ENCODE results near the gene ZNF620. TPM values are rescaled to one million over a fixed set of nuclear protein-coding genes. Genes with fewer than 3 reads are reported as not detected.

ZNF620 gene
- total RNA-seq, 4 donors from 2014 or later: 2.2 to 6.5 (median 2.5) TPM

DNA sequence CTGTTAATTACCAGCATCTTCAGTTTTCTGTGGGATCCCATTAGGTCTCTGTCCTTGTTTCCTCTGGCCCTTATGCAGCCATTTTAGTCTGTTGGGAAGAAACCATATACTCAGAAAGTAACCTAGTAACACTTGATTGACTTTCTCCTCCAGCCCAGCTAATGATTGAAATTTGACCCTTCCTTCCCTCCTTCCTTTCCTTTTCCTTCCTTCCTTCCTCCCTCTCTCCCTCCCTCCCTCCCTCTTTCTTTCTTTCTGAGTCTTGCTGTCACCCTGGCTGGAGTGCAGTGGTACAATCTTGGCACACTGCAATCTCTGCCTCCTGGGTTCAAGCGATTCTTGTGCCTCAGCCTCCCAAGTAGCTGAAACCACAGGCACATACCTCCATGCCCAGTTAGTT, 5.9 kb upstream of the ZNF620 start:
- 81% methylated on average over 1 of the region's 1 CpG for WGBS
- no peaks in the 10 kb centered on the region for H3K36me3 ChIP-seq

DNA sequence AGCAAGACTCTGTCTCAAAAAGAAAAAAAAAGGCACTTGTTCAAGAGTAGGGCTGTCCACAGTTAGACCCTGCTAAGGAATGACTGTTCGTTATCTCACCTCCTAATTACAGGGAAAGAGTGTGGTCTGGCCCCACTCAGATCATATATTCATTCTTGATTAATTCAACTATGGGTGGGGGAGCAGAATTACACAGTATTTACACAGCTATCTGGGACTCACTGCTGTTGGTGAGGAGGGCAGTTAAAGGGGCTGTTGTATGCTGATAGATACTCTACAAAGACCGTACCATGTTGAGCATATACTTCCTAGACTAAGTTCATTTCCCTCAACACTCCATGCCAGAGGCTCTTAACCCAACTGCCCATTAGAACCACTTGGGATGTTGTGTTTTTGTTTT, 3.8 kb upstream of the ZNF620 start:
- no peaks in the 10 kb centered on the region for H3K9me3 ChIP-seq
- TF ChIP-seq EP300 (IDR thresholded peaks at IDR 0.05): no peak
- intact Hi-C loops (cut with DNase I): no loop called here

More for the DNA sequence above, 5.9 kb upstream of the ZNF620 start:
- no peaks in the 10 kb centered on the region for H3K27me3 ChIP-seq
- no peaks in the 10 kb centered on the region for H3K9me3 ChIP-seq
- H3K4me1 ChIP-seq: peaks cover 3 to 5% (median 3%) of the 10 kb centered on the region in 4 donors
- DNase-seq (ENCODE audit: extremely low spot score): no peak
- H3K4me3 ChIP-seq: no peak overlapping the region
- intact Hi-C loops (cut with DNase I): no loop called here
- no peak overlapping the region for H3K27ac ChIP-seq (replicated peaks in 1 of 4)
- TF ChIP-seq, protein P1, sequence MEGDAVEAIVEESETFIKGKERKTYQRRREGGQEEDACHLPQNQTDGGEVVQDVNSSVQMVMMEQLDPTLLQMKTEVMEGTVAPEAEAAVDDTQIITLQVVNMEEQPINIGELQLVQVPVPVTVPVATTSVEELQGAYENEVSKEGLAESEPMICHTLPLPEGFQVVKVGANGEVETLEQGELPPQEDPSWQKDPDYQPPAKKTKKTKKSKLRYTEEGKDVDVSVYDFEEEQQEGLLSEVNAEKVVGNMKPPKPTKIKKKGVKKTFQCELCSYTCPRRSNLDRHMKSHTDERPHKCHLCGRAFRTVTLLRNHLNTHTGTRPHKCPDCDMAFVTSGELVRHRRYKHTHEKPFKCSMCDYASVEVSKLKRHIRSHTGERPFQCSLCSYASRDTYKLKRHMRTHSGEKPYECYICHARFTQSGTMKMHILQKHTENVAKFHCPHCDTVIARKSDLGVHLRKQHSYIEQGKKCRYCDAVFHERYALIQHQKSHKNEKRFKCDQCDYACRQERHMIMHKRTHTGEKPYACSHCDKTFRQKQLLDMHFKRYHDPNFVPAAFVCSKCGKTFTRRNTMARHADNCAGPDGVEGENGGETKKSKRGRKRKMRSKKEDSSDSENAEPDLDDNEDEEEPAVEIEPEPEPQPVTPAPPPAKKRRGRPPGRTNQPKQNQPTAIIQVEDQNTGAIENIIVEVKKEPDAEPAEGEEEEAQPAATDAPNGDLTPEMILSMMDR (IDR thresholded peaks at IDR 0.05): no peak
- TF ChIP-seq POLR2A (IDR thresholded peaks at IDR 0.05; ENCODE audit: low read depth) (no peak), EP300 (IDR thresholded peaks at IDR 0.05) (no peak), POLR2AphosphoS5 (IDR thresholded peaks at IDR 0.05) (no peak)

DNA sequence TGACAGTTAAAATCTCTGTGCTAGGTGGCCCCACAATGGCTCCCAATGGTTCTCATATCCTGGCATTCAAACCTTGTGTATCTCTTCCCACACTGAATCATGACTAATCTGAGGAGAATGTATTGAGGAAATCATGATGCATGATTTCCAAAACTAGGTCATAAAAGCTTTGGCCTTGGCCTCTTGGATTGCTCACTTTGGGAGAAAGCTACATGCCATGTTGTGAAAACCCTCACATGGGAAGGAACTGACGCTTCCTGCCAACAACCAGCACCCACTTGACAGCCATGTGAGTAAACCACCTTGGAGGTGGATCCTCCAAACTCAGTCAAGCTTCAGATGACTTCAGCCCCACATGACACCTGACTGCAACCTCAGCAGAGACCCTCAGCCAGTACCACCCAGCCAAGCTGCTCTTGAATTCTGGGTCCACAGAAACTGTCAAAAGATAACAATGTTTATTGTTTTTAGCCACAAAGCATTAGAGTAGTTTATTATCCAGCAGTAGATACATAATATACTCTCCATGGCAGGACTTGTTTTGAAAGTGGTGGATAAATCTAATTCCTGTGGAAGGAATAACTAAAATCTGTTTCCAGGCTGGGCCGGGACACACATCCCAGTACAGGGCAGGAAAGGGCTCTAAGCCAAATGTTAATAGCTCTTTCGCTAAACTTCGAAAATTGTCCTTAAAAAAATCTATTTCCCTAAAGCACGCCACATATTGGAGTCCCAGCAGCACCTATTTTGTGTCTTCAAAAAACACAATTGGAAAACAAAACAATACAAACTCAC, 1.0 kb upstream of the ZNF620 start:
- no peaks in the 10 kb centered on the region for H3K9me3 ChIP-seq
- no peak for DNase-seq (ENCODE audit: extremely low spot score)
- peaks cover 12 to 23% (median 19%) of the 10 kb centered on the region in 4 donors for H3K4me1 ChIP-seq
- H3K4me3 ChIP-seq: peak overlapping the region; percentile 63 to 71 (median 66)
- H3K36me3 ChIP-seq: peaks cover 0 to 8% (median under 1%) of the 10 kb centered on the region in 4 donors
- no peaks in the 10 kb centered on the region for H3K27me3 ChIP-seq
- intact Hi-C loops (cut with DNase I): no loop called here
- H3K27ac ChIP-seq (replicated peaks in 1 of 4): peak overlapping the region; percentile 47 to 84 (median 78)
- 71% methylated on average over 5 of the region's 5 CpGs for WGBS
- TF ChIP-seq EP300 (IDR thresholded peaks at IDR 0.05) (no peak), POLR2A (IDR thresholded peaks at IDR 0.05; ENCODE audit: low read depth) (no peak), POLR2AphosphoS5 (IDR thresholded peaks at IDR 0.05) (peak; percentile 62 to 85)
- TF ChIP-seq, protein P1 (IDR thresholded peaks at IDR 0.05): no peak

More for the DNA sequence above, 3.8 kb upstream of the ZNF620 start:
- H3K27me3 ChIP-seq: no peaks in the 10 kb centered on the region
- H3K4me1 ChIP-seq: peaks cover 12 to 20% (median 19%) of the 10 kb centered on the region in 4 donors
- H3K36me3 ChIP-seq: no peaks in the 10 kb centered on the region
- WGBS: 94% methylated on average over 2 of the region's 2 CpGs
- H3K4me3 ChIP-seq: no peak overlapping the region
- DNase-seq (ENCODE audit: extremely low spot score): no peak
- no peak overlapping the region for H3K27ac ChIP-seq (replicated peaks in 1 of 4)

DNA sequence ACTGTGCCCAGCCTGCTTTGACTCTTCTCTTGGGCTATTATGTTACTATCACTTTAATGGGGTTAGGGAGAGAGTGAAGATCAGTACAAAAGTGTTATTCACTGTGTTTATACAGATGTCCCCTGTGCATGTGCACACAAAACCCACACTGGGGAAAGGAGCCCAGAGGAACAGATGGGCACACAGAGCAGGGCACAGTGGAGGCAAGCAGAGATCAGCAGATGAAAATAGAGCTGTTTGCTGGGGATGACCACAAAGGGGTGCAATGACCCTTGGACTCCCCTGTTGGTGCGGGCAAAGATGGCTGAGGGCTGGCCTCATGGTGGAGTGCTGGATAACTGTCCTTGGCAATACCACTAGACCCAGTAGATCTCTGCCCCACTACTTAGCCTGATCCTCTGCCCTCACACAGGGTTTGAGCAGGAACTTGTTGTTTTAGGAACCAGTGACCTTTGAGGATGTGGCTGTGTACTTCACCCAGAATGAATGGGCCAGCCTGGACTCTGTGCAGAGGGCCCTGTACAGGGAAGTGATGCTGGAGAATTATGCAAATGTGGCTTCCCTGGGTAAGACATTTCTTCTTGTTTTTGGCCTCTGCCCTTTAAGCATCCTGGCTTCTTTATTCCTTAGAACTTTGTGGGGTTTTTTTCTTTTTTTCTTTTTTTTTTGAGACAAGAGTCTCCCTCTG, 5.3 kb downstream of the ZNF620 start:
- Histone ChIP-seq H3K9me3 (no peaks in the 10 kb centered on the region), H3K27ac (replicated peaks in 1 of 4) (no peak overlapping the region), H3K36me3 (peaks cover 0 to 65% (median 43%) of the 10 kb centered on the region in 4 donors), H3K27me3 (no peaks in the 10 kb centered on the region), H3K4me3 (no peak overlapping the region), H3K4me1 (peaks cover 6 to 11% (median 7%) of the 10 kb centered on the region in 4 donors)
- 100% methylated on average over 1 of the region's 1 CpG for WGBS
- DNase-seq (ENCODE audit: extremely low spot score): no peak
- TF ChIP-seq, protein P1 (IDR thresholded peaks at IDR 0.05): no peak
- TF ChIP-seq POLR2AphosphoS5 (IDR thresholded peaks at IDR 0.05) (no peak), POLR2A (IDR thresholded peaks at IDR 0.05; ENCODE audit: low read depth) (no peak), EP300 (IDR thresholded peaks at IDR 0.05) (no peak)
- intact Hi-C loops (cut with DNase I): no loop called here

DNA sequence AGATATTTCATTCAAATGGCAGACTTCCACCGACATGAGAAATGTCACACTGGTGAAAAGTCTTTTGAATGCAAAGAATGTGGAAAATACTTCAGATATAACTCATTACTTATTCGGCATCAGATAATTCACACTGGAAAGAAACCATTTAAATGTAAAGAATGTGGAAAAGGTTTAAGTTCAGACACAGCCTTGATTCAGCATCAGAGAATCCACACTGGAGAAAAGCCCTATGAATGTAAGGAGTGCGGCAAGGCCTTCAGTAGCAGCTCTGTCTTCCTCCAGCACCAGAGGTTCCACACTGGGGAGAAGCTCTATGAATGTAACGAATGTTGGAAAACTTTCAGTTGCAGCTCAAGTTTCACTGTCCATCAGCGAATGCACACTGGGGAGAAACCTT, 10.4 kb downstream of the ZNF620 start:
- H3K36me3 ChIP-seq: peaks cover 0 to 60% (median 39%) of the 10 kb centered on the region in 4 donors
- H3K27me3 ChIP-seq: no peaks in the 10 kb centered on the region
- intact Hi-C loops (cut with DNase I): no loop called here

More for the DNA sequence above, 10.4 kb downstream of the ZNF620 start:
- no peaks in the 10 kb centered on the region for H3K4me1 ChIP-seq
- no peaks in the 10 kb centered on the region for H3K9me3 ChIP-seq
- no peak for TF ChIP-seq POLR2A (IDR thresholded peaks at IDR 0.05; ENCODE audit: low read depth)
- TF ChIP-seq, protein P1 (IDR thresholded peaks at IDR 0.05): no peak
- no peak for TF ChIP-seq EP300 (IDR thresholded peaks at IDR 0.05)
- TF ChIP-seq POLR2AphosphoS5 (IDR thresholded peaks at IDR 0.05): no peak
- no peak overlapping the region for H3K4me3 ChIP-seq
- no peak overlapping the region for H3K27ac ChIP-seq (replicated peaks in 1 of 4)
- WGBS: 92% methylated on average over 5 of the region's 5 CpGs
- DNase-seq (ENCODE audit: extremely low spot score): no peak
